Panc1 (cell line): ENCODE data around the gene SWI5.

Experiments
- CTCF ChIP-seq: fragments of 450-650 bp; IDR thresholded peaks from 2 replicates; pipeline ENCODE4 v1.5.1; 2017; ENCODE audit warnings: mild to moderate bottlenecking
- POLR2AphosphoS5 ChIP-seq: IDR thresholded peaks from 2 replicates; pipeline ENCODE4 v1.6.1; 2012; ENCODE audit warnings: mild to moderate bottlenecking, low read depth, low read length, moderate library complexity
- REST ChIP-seq, 2 experiments: IDR thresholded peaks; 2 replicates each; pipeline ENCODE4 v1.6.1; 2011 to 2012; ENCODE audit warnings: low read depth in 2 of 2, control low read depth in 1 of 2, low read length in 1 of 2, mild to moderate bottlenecking in 1 of 2, moderate library complexity in 1 of 2; ENCODE audit not compliant: insufficient read depth in 1 of 2
- SIN3A ChIP-seq: IDR thresholded peaks from 2 replicates; pipeline ENCODE4 v1.6.1; 2012; ENCODE audit warnings: low read depth, mild to moderate bottlenecking, low read length, moderate library complexity, borderline replicate concordance; ENCODE audit not compliant: insufficient read depth
- TCF7L2 ChIP-seq: IDR thresholded peaks from 2 replicates; pipeline ENCODE4 v1.6.1; 2011; ENCODE audit warnings: mild to moderate bottlenecking, low read depth, low read length, inconsistent platforms

- TF ChIP-seq POLR2AphosphoS5 (no peak), CTCF (no peak), REST (IDR thresholded peaks at IDR 0.05; ENCODE audit: insufficient read depth in 1 of 2, low read depth in 2 of 2, low read length in 1 of 2) (no peak), TCF7L2 (no peak), SIN3A (no peak)
These were observed 17.0 kb downstream of the SWI5 start for GRCh38 chr9:128293091-128293490.
